Ectodermal cell (in vitro differentiated cells): Measurements from ENCODE around the gene CDH9.

Experiments used
- H3K27ac ChIP-seq: 2 replicates; pipeline ENCODE4 v1.7.0; 2013; ENCODE audit warnings: mild to moderate bottlenecking, low read depth, low read length; ENCODE audit not compliant: insufficient read depth, poor library complexity, severe bottlenecking
- H3K27me3 ChIP-seq: 2 replicates; pipeline ENCODE4 v1.7.0; 2013; ENCODE audit warnings: mild to moderate bottlenecking, low read length; ENCODE audit not compliant: insufficient read depth, control insufficient read depth, poor library complexity, severe bottlenecking
- H3K36me3 ChIP-seq: one replicate; pipeline ENCODE4 v1.7.0; 2013; ENCODE audit warnings: low read length; ENCODE audit not compliant: control insufficient read depth, insufficient read depth
- H3K4me1 ChIP-seq: one replicate; pipeline ENCODE4 v1.7.0; 2013; ENCODE audit warnings: low read length; ENCODE audit not compliant: control insufficient read depth, insufficient read depth
- H3K4me3 ChIP-seq: 2 replicates; pipeline ENCODE4 v1.7.0; 2013; ENCODE audit warnings: low read depth, low read length, control low read depth; ENCODE audit not compliant: insufficient read depth
- H3K9me3 ChIP-seq: 2 replicates; pipeline ENCODE4 v1.7.0; 2013; ENCODE audit warnings: mild to moderate bottlenecking, low read length, moderate library complexity; ENCODE audit not compliant: control insufficient read depth
- WGBS, 2 experiments: methylation state at CpG; one replicate each; pipeline ENCODE4 v1.1.7; 2013; ENCODE audit warnings: missing lambda C conversion rate in 2 of 2; 5-methylcytosine and 5-hydroxymethylcytosine counted together

Gene CDH9

DNA sequence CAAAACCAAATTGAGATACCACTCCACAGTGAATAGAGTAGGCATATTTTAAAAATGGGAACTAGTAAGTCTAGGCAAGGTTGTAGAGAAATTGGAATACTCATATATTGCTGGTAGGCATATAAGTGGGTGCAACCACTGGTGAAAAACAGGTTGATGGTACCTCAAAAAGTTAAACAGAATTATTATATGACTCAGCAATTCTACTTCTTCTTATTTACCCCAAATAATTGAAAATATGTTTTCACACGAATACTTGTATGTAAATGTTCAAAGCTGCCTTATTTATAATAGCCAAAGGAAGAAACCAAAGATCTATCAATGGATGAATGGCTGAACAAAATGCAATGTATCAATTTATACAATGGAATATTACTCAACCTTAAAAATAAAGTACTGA lies 79.1 kb downstream of the CDH9 start:
- Histone ChIP-seq H3K4me1 (no peaks in the 10 kb centered on the region), H3K27ac (no peak overlapping the region), H3K27me3 (no peaks in the 10 kb centered on the region), H3K4me3 (no peak overlapping the region), H3K9me3 (peaks cover 4% of the 10 kb centered on the region), H3K36me3 (no peaks in the 10 kb centered on the region)
- 89% methylated on average over 1 of the region's 1 CpG; no CpG with 5 or more reads in 1 of the 2 experiments for WGBS, 2 experiments

DNA sequence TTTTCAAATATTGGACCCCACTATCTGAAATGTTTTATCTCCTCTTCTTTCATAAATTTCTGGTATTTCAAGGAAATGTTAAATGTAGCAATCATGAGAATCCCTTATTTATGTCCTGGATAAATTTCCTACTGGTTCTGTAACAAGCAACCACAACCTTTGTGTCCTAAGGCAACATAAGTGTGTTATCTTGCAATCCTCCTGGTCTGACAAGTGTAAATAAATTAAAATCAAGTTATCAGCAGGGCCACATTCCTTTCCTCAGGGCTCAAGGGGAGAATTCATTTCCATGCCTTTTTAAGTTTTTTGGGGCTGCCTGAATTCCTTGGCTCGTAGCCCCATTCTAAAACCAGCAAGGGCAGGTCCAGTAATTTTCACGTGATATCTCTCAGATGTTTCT lies 83.2 kb downstream of the CDH9 start:
- Histone ChIP-seq H3K4me3 (no peak overlapping the region), H3K36me3 (no peaks in the 10 kb centered on the region), H3K4me1 (no peaks in the 10 kb centered on the region), H3K27me3 (no peaks in the 10 kb centered on the region), H3K27ac (no peak overlapping the region), H3K9me3 (peaks cover 4% of the 10 kb centered on the region)
- 90 to 94% methylated on average over 2 of the region's 2 CpGs for WGBS, 2 experiments

DNA sequence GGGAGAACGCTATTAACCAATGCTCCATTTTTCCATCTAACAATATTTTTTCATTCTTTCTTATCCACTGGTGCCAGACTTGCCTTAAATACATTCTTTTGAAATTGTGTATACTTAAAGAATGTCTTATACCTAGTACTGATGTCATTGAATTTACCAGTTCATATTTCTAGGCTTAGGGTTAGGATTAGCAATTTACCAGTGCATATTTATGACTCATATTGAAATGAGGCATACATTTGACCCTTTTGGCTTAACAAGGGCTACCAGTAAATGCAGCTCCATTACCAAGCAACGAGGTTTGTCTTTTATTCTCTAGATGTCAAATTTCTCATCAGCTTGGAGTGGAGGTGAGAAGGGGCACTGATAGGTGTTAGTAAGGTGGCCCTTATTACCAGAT lies 89.5 kb downstream of the CDH9 start:
- 100% methylated on average over 1 to 2 of the region's 2 CpGs for WGBS, 2 experiments
- Histone ChIP-seq H3K9me3 (no peaks in the 10 kb centered on the region), H3K4me3 (no peak overlapping the region), H3K36me3 (no peaks in the 10 kb centered on the region), H3K27me3 (no peaks in the 10 kb centered on the region), H3K27ac (no peak overlapping the region), H3K4me1 (no peaks in the 10 kb centered on the region)

DNA sequence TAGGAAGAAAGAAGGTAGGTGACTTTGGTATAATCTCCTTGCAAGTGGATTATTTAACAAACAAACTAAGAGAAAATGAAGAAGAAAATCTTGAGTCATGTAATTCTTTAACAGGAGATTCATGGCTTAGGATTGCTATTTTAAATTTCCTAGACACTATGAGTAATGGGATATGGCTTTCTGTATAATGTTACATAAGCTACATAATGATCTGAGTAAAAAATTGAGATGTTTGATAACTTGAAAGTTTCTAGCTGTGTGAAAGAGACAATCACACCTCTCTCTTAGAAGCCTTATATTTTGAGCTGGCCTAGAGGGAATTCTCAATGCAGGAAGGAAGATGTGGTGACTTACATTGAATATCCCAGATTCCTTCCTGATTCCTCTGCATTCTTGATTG lies 92.5 kb downstream of the CDH9 start:
- Histone ChIP-seq H3K4me1 (no peaks in the 10 kb centered on the region), H3K9me3 (no peaks in the 10 kb centered on the region), H3K4me3 (no peak overlapping the region), H3K27ac (no peak overlapping the region), H3K27me3 (no peaks in the 10 kb centered on the region), H3K36me3 (no peaks in the 10 kb centered on the region)

DNA sequence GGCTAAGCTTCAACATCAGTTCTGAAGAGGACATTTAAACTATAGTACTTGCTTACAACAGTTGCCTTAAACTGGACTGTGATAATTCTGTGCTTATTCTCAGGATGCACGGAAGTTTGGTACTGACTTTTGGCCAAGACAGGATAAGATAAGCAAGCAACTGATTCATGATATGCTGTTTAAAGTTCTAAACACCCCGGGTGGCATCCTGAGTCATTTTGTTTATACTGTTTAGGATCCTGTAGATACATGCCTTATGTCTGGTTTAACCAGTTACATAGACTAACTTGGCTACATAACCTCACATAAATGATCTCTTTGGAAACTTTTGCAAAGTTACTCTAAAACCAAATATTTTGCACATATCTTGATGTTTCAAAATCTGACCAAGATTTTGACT lies 95.9 kb downstream of the CDH9 start:
- H3K9me3 ChIP-seq, result no peaks in the 10 kb centered on the region
- H3K4me1 ChIP-seq, result no peaks in the 10 kb centered on the region
- 92 to 98% methylated on average over 2 of the region's 2 CpGs for WGBS, 2 experiments
- no peaks in the 10 kb centered on the region for H3K27me3 ChIP-seq
- no peaks in the 10 kb centered on the region for H3K36me3 ChIP-seq
- H3K27ac ChIP-seq, result no peak overlapping the region
- no peak overlapping the region for H3K4me3 ChIP-seq

DNA sequence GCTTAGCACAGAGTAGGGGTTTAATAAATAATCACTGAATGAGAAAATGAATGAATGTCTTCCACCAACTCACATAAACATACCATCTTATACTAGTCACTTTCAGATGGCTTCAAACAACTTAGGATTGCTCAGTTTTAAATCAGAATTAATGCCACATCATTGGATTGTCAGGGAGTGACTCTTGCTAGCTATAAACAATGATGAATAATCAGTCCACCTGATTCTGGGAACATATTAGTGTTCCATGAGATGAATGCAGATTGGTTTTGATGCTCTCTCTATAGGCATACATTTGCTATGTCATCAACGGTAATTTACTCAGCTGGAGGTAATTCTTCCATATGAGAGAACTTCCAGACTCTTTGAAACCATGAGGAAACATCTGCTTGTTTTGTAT lies 97.4 kb downstream of the CDH9 start:
- Histone ChIP-seq H3K4me3 (no peak overlapping the region), H3K4me1 (no peaks in the 10 kb centered on the region), H3K9me3 (no peaks in the 10 kb centered on the region), H3K27ac (no peak overlapping the region), H3K36me3 (no peaks in the 10 kb centered on the region), H3K27me3 (no peaks in the 10 kb centered on the region)
- WGBS, 2 experiments, result 89 to 95% methylated on average over 1 of the region's 1 CpG

DNA sequence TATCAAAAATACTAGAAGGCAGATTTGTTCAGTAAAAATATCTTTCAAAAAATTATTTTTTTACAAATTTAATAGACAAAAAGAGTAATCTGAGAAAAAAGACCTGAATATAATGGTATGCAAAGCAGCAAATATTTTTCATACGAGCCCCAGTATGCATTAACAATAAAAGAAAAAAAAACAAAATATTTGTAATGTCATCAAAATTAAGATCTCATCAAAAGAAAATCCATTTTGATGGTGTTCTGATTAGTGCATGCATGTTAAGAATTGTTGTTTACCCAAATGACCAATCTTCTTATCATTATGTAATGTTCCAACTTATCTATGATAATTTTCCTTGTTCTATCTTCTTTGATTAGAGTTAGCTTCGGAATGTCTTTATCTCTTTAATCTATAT lies 106.1 kb downstream of the CDH9 start:
- H3K9me3 ChIP-seq, result no peaks in the 10 kb centered on the region
- no peaks in the 10 kb centered on the region for H3K27me3 ChIP-seq
- H3K4me3 ChIP-seq, result no peak overlapping the region
- no peak overlapping the region for H3K27ac ChIP-seq
- H3K4me1 ChIP-seq, result no peaks in the 10 kb centered on the region
- no peaks in the 10 kb centered on the region for H3K36me3 ChIP-seq
- no CpG with 5 or more reads among the region's 2 CpGs for WGBS, 2 experiments

DNA sequence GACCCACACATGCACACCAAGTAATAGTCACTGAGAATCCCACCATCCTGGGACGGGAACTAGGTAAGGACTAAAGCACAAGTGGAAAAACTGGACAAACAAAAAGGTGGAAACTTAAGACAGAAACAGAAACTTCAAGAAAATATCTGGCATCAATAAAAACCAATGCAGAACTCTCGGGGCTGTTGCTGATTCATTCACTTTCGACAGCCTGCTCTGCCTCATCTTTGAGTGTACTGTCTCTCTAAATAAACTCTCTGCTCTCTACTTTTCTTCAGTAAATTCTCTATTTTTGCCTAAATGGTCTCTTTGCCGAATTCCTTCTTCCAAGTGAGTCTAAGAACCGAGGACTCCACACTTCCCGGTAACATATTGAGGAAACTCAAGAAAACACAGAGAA lies 116.9 kb downstream of the CDH9 start:
- Histone ChIP-seq H3K4me3 (no peak overlapping the region), H3K4me1 (no peaks in the 10 kb centered on the region), H3K36me3 (no peaks in the 10 kb centered on the region), H3K9me3 (no peaks in the 10 kb centered on the region), H3K27me3 (no peaks in the 10 kb centered on the region), H3K27ac (no peak overlapping the region)
- 95 to 98% methylated on average over 5 to 6 of the region's 6 CpGs for WGBS, 2 experiments

DNA sequence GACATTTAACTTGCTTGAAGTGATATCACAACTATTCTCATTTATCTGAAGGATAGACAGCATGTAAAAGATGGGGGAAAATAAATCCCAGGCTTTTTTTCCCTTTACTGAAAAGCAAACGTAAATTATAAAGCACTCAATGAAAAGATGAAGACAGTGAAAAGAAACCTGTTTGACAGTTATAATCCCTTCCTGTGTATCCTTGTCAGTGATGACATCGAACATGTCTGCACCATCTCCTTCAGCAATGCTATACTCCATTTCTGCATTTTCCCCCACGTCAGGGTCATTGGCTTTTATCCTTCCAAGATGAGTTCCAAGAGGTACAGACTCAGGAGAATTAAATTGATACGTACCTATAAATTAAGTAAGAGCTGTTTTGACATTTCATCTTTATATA lies 134.9 kb downstream of the CDH9 start:
- H3K27me3 ChIP-seq, result no peaks in the 10 kb centered on the region
- WGBS, 2 experiments, result 83 to 95% methylated on average over 3 to 4 of the region's 4 CpGs
- no peaks in the 10 kb centered on the region for H3K4me1 ChIP-seq
- H3K9me3 ChIP-seq, result no peaks in the 10 kb centered on the region
- H3K27ac ChIP-seq, result no peak overlapping the region
- no peak overlapping the region for H3K4me3 ChIP-seq
- no peaks in the 10 kb centered on the region for H3K36me3 ChIP-seq

DNA sequence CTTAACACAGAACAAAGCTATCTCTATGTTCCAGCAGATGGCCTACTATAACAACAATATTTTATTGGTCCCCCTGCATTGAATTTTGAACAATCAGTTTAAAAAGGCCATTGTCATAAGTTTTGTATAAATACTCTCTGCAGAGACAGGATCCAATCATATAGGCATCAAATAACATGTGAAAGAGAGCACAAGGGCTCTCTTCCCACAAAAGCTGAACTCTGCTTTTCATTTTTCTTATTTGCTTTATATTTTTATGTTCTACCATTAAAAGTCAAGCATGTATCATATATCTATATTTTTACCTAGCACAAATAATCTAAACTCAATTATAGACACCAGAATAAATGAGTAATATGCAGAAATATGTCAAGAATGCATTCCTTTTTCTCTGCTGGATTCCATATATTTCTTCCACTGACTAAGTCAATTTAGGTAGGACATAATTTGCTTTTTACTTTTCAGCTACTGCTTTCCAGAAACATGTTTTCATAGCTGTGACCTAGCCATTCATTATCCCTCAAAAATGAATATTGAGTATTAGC lies 143.6 kb downstream of the CDH9 start:
- H3K4me3 ChIP-seq, result no peak overlapping the region
- no peaks in the 10 kb centered on the region for H3K4me1 ChIP-seq
- no peaks in the 10 kb centered on the region for H3K9me3 ChIP-seq
- no peaks in the 10 kb centered on the region for H3K36me3 ChIP-seq
- no peak overlapping the region for H3K27ac ChIP-seq
- H3K27me3 ChIP-seq, result no peaks in the 10 kb centered on the region

DNA sequence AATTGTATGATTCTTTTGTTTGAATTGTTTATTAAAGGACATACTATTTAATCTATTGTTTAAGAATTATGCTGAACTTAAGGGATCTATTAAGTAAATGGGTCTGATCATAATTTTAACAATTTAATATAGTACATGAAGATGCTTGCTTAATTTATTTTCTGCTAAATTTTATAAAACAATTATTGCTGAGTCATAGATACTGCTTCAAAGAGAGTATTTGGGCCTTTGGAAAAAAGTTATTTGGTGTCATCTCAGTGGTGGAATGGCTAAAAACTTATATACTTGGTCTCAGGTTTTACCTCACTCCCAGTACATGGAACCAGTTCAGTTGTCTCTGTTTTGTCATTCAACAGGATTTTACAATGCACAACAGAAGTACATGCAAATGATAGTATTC lies 145.3 kb downstream of the CDH9 start:
- Histone ChIP-seq H3K27me3 (no peaks in the 10 kb centered on the region), H3K4me1 (no peaks in the 10 kb centered on the region), H3K4me3 (no peak overlapping the region), H3K36me3 (no peaks in the 10 kb centered on the region), H3K27ac (no peak overlapping the region), H3K9me3 (no peaks in the 10 kb centered on the region)
